GM13976 (cell line): ENCODE results near the gene JPT2.
"Not testable (repeated sequence)": the region's sequence is repeated elsewhere in the genome, so short reads cannot be mapped to it uniquely, and the experiment has no call there.

Source experiments
- DNase-seq: peaks from one replicate; pipeline ENCODE4 v3.0.0; 2012; ENCODE audit warnings: low spot score
- in situ Hi-C: fragments of 300-500 bp; cut with MboI; formaldehyde crosslinking; loops from one replicate; pipeline ENCODE4 v1.12.0; 2022; ENCODE audit warnings: low sequenced_read_pairs, mixed read lengths, inconsistent platforms; ENCODE audit not compliant: unreplicated experiment
- TF ChIP-seq, protein P1 (sequence below): IDR thresholded peaks from 2 replicates; pipeline ENCODE4 v1.5.1; 2012; ENCODE audit warnings: borderline replicate concordance, mild to moderate bottlenecking; ENCODE audit not compliant: insufficient read depth; ENCODE audit errors: extremely low read depth, missing control alignments, control extremely low read depth

The JPT2 gene

DNA sequence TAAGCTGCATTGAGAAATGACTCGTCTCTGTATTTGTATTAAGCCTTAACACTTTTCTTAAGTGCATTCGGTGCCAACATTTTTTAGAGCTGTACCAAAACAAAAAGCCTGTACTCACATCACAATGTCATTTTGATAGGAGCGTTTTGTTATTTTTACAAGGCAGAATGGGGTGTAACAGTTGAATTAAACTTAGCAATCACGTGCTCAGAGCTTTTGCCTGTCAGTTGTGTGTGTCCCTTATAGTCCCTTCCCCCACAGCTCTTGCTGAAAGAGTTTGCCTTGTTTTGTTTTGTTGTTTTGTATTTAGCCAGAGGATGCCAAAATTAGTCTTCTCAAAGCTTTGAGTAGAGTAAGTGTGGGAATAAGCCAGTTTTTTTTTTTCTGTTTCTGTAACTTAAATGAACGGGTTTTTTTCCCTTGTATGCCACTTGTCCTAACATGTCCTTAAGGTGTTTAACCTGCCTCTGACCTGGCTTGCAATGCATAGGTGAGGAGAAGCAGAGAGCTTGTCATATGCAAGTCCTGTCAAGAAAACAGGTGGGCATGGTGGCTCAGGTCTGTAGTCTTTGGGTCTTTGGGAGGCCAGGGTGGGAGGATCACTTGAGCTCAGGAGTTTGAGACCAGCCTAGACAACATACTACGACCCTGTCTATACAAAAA is 23.3 kb downstream of the JPT2 start:
- no peak for DNase-seq
- in situ Hi-C loops: no loop called here
- TF ChIP-seq, protein P1, sequence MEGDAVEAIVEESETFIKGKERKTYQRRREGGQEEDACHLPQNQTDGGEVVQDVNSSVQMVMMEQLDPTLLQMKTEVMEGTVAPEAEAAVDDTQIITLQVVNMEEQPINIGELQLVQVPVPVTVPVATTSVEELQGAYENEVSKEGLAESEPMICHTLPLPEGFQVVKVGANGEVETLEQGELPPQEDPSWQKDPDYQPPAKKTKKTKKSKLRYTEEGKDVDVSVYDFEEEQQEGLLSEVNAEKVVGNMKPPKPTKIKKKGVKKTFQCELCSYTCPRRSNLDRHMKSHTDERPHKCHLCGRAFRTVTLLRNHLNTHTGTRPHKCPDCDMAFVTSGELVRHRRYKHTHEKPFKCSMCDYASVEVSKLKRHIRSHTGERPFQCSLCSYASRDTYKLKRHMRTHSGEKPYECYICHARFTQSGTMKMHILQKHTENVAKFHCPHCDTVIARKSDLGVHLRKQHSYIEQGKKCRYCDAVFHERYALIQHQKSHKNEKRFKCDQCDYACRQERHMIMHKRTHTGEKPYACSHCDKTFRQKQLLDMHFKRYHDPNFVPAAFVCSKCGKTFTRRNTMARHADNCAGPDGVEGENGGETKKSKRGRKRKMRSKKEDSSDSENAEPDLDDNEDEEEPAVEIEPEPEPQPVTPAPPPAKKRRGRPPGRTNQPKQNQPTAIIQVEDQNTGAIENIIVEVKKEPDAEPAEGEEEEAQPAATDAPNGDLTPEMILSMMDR: no peak

DNA sequence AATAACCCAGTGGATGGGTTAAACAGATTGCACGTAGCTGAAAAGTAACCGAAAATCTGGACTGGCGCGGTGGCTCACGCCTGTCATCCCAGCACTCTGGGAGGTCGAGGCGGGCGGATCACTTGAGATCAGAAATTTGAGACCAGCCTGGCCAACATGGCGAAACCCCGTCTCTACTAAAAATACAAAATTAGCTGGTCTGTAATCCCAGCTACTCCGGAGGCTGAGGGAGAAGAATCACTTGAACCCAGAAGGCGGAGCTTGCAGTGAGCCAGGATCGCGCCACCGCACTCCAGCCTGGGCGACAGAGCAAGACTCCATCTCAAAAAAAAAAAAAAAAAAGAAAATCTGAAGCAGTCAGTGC is 27.2 kb downstream of the JPT2 start:
- in situ Hi-C loops, DNase-seq: not testable (repeated sequence)

DNA sequence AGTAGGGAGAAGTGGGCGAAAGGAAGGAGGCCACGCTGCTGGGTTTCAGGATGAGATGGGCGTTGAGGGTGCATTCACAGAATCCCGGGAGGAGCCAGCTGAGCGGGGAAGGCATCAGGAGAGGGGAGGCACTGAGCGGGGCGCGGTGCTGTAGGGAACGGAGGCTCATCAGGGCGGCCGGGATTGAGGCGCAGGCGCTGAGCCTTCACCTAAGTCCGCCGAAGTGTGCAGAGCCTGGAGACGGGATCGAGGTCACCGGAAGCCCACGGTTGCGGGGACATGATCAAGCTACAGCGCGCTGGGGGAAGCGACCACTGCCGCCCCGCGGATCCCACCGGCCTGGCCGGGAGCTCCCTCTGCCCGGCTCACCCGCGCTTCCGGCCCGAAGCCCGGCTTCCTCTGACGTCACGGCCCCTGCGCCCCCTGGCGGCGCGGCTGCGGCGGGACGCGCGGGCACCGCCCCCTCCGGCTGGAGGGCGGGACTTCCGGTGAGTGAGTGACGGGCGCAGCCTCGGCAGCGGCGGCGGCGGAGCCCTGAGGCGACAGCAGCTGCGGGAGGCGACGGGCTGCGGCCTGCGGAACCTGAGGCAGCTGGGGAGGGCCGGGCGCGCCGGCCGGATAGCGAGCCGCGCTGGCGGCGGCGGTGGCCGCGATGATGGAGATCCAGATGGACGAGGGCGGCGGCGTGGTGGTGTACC is 27.8 kb downstream of the JPT2 start, which contains the start of gene MAPK8IP3:
TSS of gene MAPK8IP3 (plus strand) at position 508 of the 698 bp plus-strand sequence. CDS start at position 653, 145 bp downstream.
- TF ChIP-seq, protein P1: peak; percentile 100
- in situ Hi-C loops: no loop called here
- peak; percentile 99 for DNase-seq

DNA sequence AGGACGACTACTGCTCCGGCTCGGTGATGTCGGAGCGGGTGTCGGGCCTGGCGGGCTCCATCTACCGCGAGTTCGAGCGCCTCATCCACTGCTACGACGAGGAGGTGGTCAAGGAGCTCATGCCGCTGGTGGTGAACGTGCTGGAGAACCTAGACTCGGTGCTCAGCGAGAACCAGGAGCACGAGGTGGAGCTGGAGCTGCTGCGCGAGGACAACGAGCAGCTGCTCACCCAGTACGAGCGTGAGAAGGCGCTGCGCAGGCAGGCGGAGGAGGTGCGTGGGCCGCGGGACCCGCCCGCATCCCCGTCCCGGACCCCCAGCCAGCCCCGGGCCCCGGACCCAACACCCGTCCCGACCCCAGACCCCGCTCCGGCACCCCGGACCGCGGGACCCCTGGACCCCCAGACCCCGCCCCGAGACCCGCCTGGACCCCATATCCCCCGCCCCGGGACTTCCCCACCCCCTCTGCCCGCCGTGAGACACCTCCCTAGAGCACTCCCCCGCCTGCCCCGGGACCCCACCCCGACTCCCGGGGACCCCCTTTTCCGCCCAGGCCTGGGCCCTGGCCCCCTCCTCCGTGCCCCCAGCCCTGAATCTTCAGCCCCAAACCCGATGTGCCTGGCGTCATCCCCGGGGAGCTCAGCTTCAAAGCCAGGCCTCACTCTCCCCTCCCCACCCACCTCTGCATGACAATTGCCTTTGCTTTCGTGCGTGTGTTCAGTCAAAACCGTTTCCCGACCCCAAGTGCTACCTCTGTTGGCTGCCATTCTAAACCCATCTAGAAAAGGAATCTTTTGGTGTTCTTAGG is 28.5 kb downstream of the JPT2 start:
- in situ Hi-C loops: no loop called here
- TF ChIP-seq, protein P1: no peak
- peak; percentile 71 for DNase-seq

DNA sequence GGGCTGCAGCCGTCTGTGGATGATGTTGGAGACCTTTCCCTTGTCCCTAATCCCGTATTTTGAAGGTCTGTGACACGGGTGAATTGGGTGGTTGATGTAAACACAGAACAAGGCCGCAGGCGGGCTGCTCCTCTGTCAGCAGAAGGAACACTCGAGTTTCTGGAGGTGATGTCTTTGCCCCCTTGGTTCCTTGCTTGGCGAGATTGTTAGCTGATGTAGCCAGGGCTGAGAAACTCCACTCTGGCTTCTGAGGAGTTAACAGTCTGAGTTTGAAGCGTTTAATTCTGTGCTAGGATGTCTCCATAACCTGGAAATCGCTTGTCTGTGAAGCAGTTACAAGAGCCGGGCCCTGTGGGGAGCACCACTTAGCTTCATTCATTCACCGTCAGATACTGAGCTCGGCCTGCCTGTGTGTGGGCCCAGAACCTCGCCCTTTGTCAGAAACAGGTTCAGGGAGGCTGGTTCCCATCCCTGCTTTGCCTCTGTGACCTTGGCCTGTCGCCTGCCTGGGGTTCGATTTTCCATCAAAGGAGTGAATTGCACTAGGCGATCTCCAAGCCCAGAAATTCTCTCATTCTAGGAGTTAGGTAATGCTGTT is 29.2 kb downstream of the JPT2 start:
- DNase-seq: peak; percentile 48
- in situ Hi-C loops: no loop called here
- TF ChIP-seq, protein P1: no peak

DNA sequence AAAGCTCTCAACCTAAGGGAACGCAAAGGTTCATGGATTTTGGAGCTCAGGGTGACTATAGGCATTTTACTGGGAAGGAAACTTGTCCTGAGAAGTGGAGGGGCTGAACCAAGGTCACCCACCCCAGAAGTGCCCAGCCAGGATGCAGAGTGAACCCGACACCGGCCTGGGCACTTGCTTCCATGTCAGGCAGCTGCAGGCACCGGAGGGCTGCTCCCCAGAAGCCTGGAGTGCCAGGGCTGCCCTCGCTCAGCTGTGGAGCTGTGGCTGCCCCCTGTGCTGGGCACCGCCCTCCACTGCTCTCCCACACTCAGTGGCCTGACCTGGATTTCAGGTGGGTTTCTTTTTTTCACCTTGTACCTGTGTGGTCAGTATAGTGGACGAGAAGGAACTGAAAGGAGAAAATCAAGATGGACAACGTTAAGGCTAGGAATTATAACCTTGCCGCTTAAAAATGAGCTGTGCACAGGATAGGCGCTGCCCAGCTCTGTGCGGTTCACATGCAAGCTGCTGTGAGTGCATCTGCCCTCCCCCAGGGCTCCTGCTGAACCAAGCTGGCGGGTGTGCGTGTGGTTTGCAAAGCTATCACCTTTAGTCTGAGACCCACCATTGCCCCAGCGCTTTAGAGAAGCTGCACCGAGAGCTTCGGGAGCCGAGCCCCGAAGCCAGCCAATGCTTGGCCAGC is 30.1 kb downstream of the JPT2 start:
- TF ChIP-seq, protein P1: no peak
- in situ Hi-C loops: no loop called here
- DNase-seq: no peak
